Measurements from ENCODE around the gene DZANK1. TPM values are rescaled to one million over a fixed set of nuclear protein-coding genes. Genes with fewer than 3 reads are reported as not detected.

DZANK1 gene
- total and polyA plus RNA-seq, 2 donors (not counting 3 experiments of a cell fraction or from before 2014, with no cell fraction given), result 1.1 to 1.8 TPM

GRCh38 chr20:18497603-18498002 lies 30.8 kb upstream of the DZANK1 start:
- ChIA-PET POLR2A (interaction anchor here (2.1 kb wide), 1 partner anchor 10 kb away, joined by 13 read pairs; the partner anchor contains the start of gene SEC23B), CTCF (interaction anchor here (0.7 to 1.9 kb wide), 5 partner anchors 9 to 31 kb away, joined by 3 to 6 read pairs (median 4); partner anchors contain the start of genes DZANK1, POLR3F and SEC23B)
- H3K79me2 ChIP-seq (ENCODE audit: control insufficient read depth, insufficient read depth, low read length), result peaks cover 4% of the 10 kb centered on the region
- no peak for DNase-seq (ENCODE audit: low read depth, low spot score)
- H3K36me3 ChIP-seq (ENCODE audit: control insufficient read depth in 2 of 2, extremely low read depth in 1 of 2, insufficient read depth in 2 of 2, low read length in 2 of 2), result no peaks in the 10 kb centered on the region
- no peaks in the 10 kb centered on the region for H3K9me1 ChIP-seq (replicated peaks; ENCODE audit: control insufficient read depth, extremely low read depth, insufficient read depth, low read length)
- dilution Hi-C loops (cut with MboI; ENCODE audit: extremely low pct_ligation_motif_present, low sequenced_read_pairs), result no loop called here
- H4K20me1 ChIP-seq (replicated peaks; ENCODE audit: control insufficient read depth, extremely low read depth, insufficient read depth, low read length), result no peaks in the 10 kb centered on the region
- H3K27me3 ChIP-seq (ENCODE audit: control insufficient read depth in 2 of 2, insufficient read depth in 2 of 2, low read length in 2 of 2), result no peaks in the 10 kb centered on the region
- H3K4me1 ChIP-seq (ENCODE audit: control insufficient read depth, extremely low read depth, insufficient read depth, low read length), result peaks cover 10% of the 10 kb centered on the region
- H3K27ac ChIP-seq (ENCODE audit: insufficient read depth, low read depth, low read length), result no peak overlapping the region
- no peaks in the 10 kb centered on the region for H3K9me3 ChIP-seq (replicated peaks; ENCODE audit: control insufficient read depth, insufficient read depth, low read length)
- TF ChIP-seq GATA2 (IDR thresholded peaks at IDR 0.05; ENCODE audit: insufficient read depth, insufficient read length, low read depth, low read length) (no peak), MAX (IDR thresholded peaks at IDR 0.05; ENCODE audit: insufficient read depth, insufficient read length) (no peak), FOS (IDR thresholded peaks at IDR 0.05; ENCODE audit: borderline replicate concordance, insufficient read depth, low read length) (no peak), CTCF (IDR thresholded peaks at IDR 0.05; ENCODE audit: extremely low read depth in 1 of 2, insufficient read depth in 1 of 2, low read depth in 1 of 2, low read length in 2 of 2) (no peak), JUN (IDR thresholded peaks at IDR 0.05; ENCODE audit: borderline replicate concordance, insufficient read depth, insufficient read length, low read depth) (no peak), POLR2AphosphoS5 (IDR thresholded peaks at IDR 0.05; ENCODE audit: insufficient read depth, low read depth, low read length) (no peak), EZH2 (IDR thresholded peaks at IDR 0.05; ENCODE audit: borderline replicate concordance, low read depth, low read length, severe bottlenecking) (no peak), MYC (IDR thresholded peaks at IDR 0.05; ENCODE audit: low read depth, low read length) (no peak), POLR2A (IDR thresholded peaks at IDR 0.05; ENCODE audit: low read depth, low read length) (no peak)
- peak overlapping the region; percentile 5 for H3K4me2 ChIP-seq (ENCODE audit: insufficient read depth, low read length)
- peak overlapping the region; percentile 21 for H2AFZ ChIP-seq (ENCODE audit: low read depth, low read length)
- intact Hi-C loops (cut with micrococcal nuclease), result loop anchor here (1.0 kb wide), 2 partner anchors 10 to 30 kb away; partner anchors contain the start of genes DZANK1, POLR3F and SEC23B
- H3K4me3 ChIP-seq (replicated peaks in 1 of 3; ENCODE audit: insufficient read depth in 1 of 3, low read depth in 1 of 3, low read length in 3 of 3), result no peak overlapping the region
- FAIRE-seq, result no peak
- H3K9ac ChIP-seq (replicated peaks; ENCODE audit: extremely low read depth, insufficient read depth, low read length), result no peak overlapping the region
- BruUV-seq (replicated peaks), result no TSS peak
